ENCODE results near the gene OBSCN.

Gene OBSCN

GRCh38 chr1:228349701-228350171 is 141.9 kb downstream of the OBSCN start:
- no peak for DNase-seq

- DNase-seq = no peak
These were observed 142.4 kb downstream of the OBSCN start for GRCh38 chr1:228350179-228350742.

- no peak for DNase-seq
These were observed 143.3 kb downstream of the OBSCN start for GRCh38 chr1:228350831-228351781.

GRCh38 chr1:228351850-228352249 is 144.0 kb downstream of the OBSCN start:
- no peak for DNase-seq

- DNase-seq = no peak
These were observed 145.0 kb downstream of the OBSCN start for GRCh38 chr1:228352677-228353481.

- no peak for DNase-seq
These were observed 145.9 kb downstream of the OBSCN start for GRCh38 chr1:228353601-228354371.

- no peak for DNase-seq
These were observed 146.8 kb downstream of the OBSCN start for GRCh38 chr1:228354390-228355320.

- DNase-seq = no peak
These were observed 149.2 kb downstream of the OBSCN start for GRCh38 chr1:228356897-228357680.

GRCh38 chr1:228358039-228358763 is 150.4 kb downstream of the OBSCN start:
- DNase-seq = no peak

- no peak for DNase-seq
These were observed 151.1 kb downstream of the OBSCN start for GRCh38 chr1:228358764-228359612.

GRCh38 chr1:228359613-228360532 is 152.0 kb downstream of the OBSCN start:
- DNase-seq = no peak

GRCh38 chr1:228360533-228361313 is 152.9 kb downstream of the OBSCN start:
- no peak for DNase-seq

GRCh38 chr1:228361314-228362140 is 153.7 kb downstream of the OBSCN start:
- DNase-seq = no peak

GRCh38 chr1:228362141-228362883 is 154.5 kb downstream of the OBSCN start:
- DNase-seq = no peak

- DNase-seq = no peak
These were observed 155.1 kb downstream of the OBSCN start for GRCh38 chr1:228362884-228363450.
